Fibroblast of lung (primary cell): ENCODE results near the gene C16orf96. TPM values are rescaled to one million over a fixed set of nuclear protein-coding genes. Genes with fewer than 3 reads are reported as not detected.

Source experiments
- DNase-seq, 2 donors: peaks; one replicate each; pipeline versions ENCODE4 v3.0.0 to v3.0.0-alpha.2; 2010; ENCODE audit warnings: low read depth in 2 of 2
- H2AFZ ChIP-seq: 2 replicates; pipeline ENCODE4 v1.5.1; 2012; ENCODE audit warnings: low read length, control low read depth, inconsistent platforms
- H3K27ac ChIP-seq: 2 replicates; pipeline ENCODE4 v1.5.1; 2011; ENCODE audit warnings: low read length, control low read depth; ENCODE audit not compliant: insufficient read depth
- H3K27me3 ChIP-seq: 2 replicates; pipeline ENCODE4 v1.5.1; 2011; ENCODE audit warnings: mild to moderate bottlenecking, low read length; ENCODE audit not compliant: control insufficient read depth, insufficient read depth
- H3K36me3 ChIP-seq: 2 replicates; pipeline ENCODE4 v1.5.1; 2011; ENCODE audit warnings: low read length; ENCODE audit not compliant: control insufficient read depth, insufficient read depth
- H3K4me1 ChIP-seq: 2 replicates; pipeline ENCODE4 v1.5.1; 2011; ENCODE audit warnings: low read length; ENCODE audit not compliant: control insufficient read depth, insufficient read depth; ENCODE audit errors: extremely low read depth
- H3K4me2 ChIP-seq: 2 replicates; pipeline ENCODE4 v1.5.1; 2011; ENCODE audit warnings: low read length, control low read depth; ENCODE audit not compliant: insufficient read depth; ENCODE audit errors: extremely low read depth
- H3K4me3 ChIP-seq, 4 experiments: fragments of 200-600 bp in 1 of 4; sonication (generic) in 1 of 4; replicated peaks in 1 of 4; 2 replicates each; pipeline ENCODE4 v1.5.1; 2011 to 2016; ENCODE audit warnings: low read length in 4 of 4, low read depth in 3 of 4, mild to moderate bottlenecking in 3 of 4, control low read depth in 2 of 4, inconsistent platforms in 1 of 4, mixed read lengths in 1 of 4; ENCODE audit not compliant: insufficient read depth in 1 of 4; ENCODE audit errors: control extremely low read depth in 1 of 4
- H3K79me2 ChIP-seq: 2 replicates; pipeline ENCODE4 v1.5.1; 2012; ENCODE audit warnings: mild to moderate bottlenecking, low read length, inconsistent platforms; ENCODE audit not compliant: control insufficient read depth, insufficient read depth
- H3K9ac ChIP-seq: 2 replicates; pipeline ENCODE4 v1.5.1; 2011; ENCODE audit warnings: mild to moderate bottlenecking, low read length, control low read depth; ENCODE audit not compliant: insufficient read depth
- H3K9me3 ChIP-seq: 2 replicates; pipeline ENCODE4 v1.5.1; 2012; ENCODE audit warnings: low read depth, low read length; ENCODE audit not compliant: control insufficient read depth, insufficient read depth
- H4K20me1 ChIP-seq: 2 replicates; pipeline ENCODE4 v1.5.1; 2011; ENCODE audit warnings: low read length; ENCODE audit not compliant: control insufficient read depth, insufficient read depth; ENCODE audit errors: extremely low read depth
- CTCF ChIP-seq, 2 donors: IDR thresholded peaks in 1 of 2; conservative IDR thresholded peaks in 1 of 2; 1 replicate in 1 of 2; 2 replicates in 1 of 2; pipeline ENCODE4 v1.5.1; 2011 to 2012; ENCODE audit warnings: low read length in 2 of 2, control low read depth in 1 of 2, inconsistent platforms in 1 of 2, low read depth in 1 of 2, mild to moderate bottlenecking in 1 of 2
- EZH2 ChIP-seq: IDR thresholded peaks from 2 replicates; pipeline ENCODE4 v1.5.1; 2012; ENCODE audit warnings: low read length, control low read depth, mild to moderate bottlenecking; ENCODE audit errors: missing control alignments
- polyA plus RNA-seq, 2 donors: library from polyadenylated mRNA; depleted of rRNA in 1 of 2; stranded (reverse) in 1 of 2; unstranded in 1 of 2; fragments of >200 nt; gene quantifications; 2 replicates each; pipeline ENCODE4 v1.2.1, GENCODE V29; 2011 to 2012; ENCODE audit warnings: missing spikeins in 1 of 2
- total RNA-seq: library from RNA; depleted of rRNA; stranded (reverse); fragments of >200 nt; gene quantifications from 2 replicates; pipeline ENCODE4 v1.2.1, GENCODE V29; 2014

C16orf96 gene
- total and polyA plus RNA-seq, 2 donors (not counting 1 experiment from before 2014, with no cell fraction given) = under 0.01 TPM; not detected in 1

- H3K27ac ChIP-seq = no peak overlapping the region
- no peaks in the 10 kb centered on the region for H4K20me1 ChIP-seq
- H3K27me3 ChIP-seq = peaks cover 13% of the 10 kb centered on the region
- H3K9ac ChIP-seq = no peak overlapping the region
- H2AFZ ChIP-seq = no peak overlapping the region
- H3K9me3 ChIP-seq = no peaks in the 10 kb centered on the region
- TF ChIP-seq EZH2 (no peak), CTCF (conservative IDR thresholded peaks at IDR 0.05 in 1 of 2, IDR thresholded peaks at IDR 0.05 in 1 of 2; ENCODE audit: low read depth in 1 of 2, low read length in 2 of 2) (no peak)
- no peaks in the 10 kb centered on the region for H3K4me1 ChIP-seq
- no peaks in the 10 kb centered on the region for H3K36me3 ChIP-seq
- H3K4me3 ChIP-seq = no peak overlapping the region
- no peaks in the 10 kb centered on the region for H3K79me2 ChIP-seq
- DNase-seq = no peak
- no peak overlapping the region for H3K4me2 ChIP-seq
Measured at GRCh38 chr16:4588386-4588785, 32.2 kb downstream of the C16orf96 start.

DNA sequence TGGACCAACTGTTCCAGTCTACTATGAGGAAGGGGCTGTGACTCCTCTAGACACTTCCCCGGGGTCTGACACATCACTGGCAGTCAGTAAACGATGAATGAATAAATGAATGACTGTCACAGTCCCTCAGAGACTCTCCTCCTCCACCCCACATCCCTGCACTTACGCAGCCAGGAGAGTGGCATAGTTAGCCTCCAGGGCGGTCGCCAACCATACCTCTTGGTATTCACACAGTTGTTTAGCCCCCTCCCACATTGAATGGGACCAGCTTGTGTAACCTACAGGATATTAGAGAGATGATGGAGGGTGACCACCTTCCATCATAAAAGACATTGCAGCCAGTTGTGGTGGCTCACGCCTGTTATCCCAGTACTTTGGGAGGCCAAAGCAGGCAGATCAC, 32.8 kb downstream of the C16orf96 start:
- Histone ChIP-seq H4K20me1 (no peaks in the 10 kb centered on the region), H3K4me3 (no peak overlapping the region), H3K9me3 (no peaks in the 10 kb centered on the region), H3K9ac (no peak overlapping the region), H3K27ac (no peak overlapping the region), H2AFZ (no peak overlapping the region), H3K36me3 (no peaks in the 10 kb centered on the region), H3K4me2 (no peak overlapping the region), H3K27me3 (peaks cover 13% of the 10 kb centered on the region), H3K79me2 (no peaks in the 10 kb centered on the region), H3K4me1 (no peaks in the 10 kb centered on the region)
- DNase-seq = no peak
- no peak for TF ChIP-seq EZH2
- no peak for TF ChIP-seq CTCF (conservative IDR thresholded peaks at IDR 0.05 in 1 of 2, IDR thresholded peaks at IDR 0.05 in 1 of 2; ENCODE audit: low read depth in 1 of 2, low read length in 2 of 2)

GRCh38 chr16:4591191-4591590, 35.1 kb downstream of the C16orf96 start:
- peaks cover 12% of the 10 kb centered on the region for H3K27me3 ChIP-seq
- no peak for DNase-seq
- no peak overlapping the region for H2AFZ ChIP-seq
- H4K20me1 ChIP-seq = no peaks in the 10 kb centered on the region
- TF ChIP-seq EZH2 = no peak
- no peak for TF ChIP-seq CTCF (conservative IDR thresholded peaks at IDR 0.05 in 1 of 2, IDR thresholded peaks at IDR 0.05 in 1 of 2; ENCODE audit: low read depth in 1 of 2, low read length in 2 of 2)
- no peak overlapping the region for H3K4me3 ChIP-seq
- no peak overlapping the region for H3K27ac ChIP-seq
- no peak overlapping the region for H3K9ac ChIP-seq
- H3K4me2 ChIP-seq = no peak overlapping the region
- H3K4me1 ChIP-seq = no peaks in the 10 kb centered on the region
- no peaks in the 10 kb centered on the region for H3K9me3 ChIP-seq
- H3K36me3 ChIP-seq = no peaks in the 10 kb centered on the region
- no peaks in the 10 kb centered on the region for H3K79me2 ChIP-seq
